Measurements from ENCODE around the gene ZRSR2. TPM values are rescaled to one million over a fixed set of nuclear protein-coding genes. Genes with fewer than 3 reads are reported as not detected.

The ZRSR2 gene
- total and polyA plus RNA-seq, 2 of the 13 experiments (the other 11 are each of a cell fraction or from before 2014, with no cell fraction given), result 3.6 to 4.9 TPM

DNA sequence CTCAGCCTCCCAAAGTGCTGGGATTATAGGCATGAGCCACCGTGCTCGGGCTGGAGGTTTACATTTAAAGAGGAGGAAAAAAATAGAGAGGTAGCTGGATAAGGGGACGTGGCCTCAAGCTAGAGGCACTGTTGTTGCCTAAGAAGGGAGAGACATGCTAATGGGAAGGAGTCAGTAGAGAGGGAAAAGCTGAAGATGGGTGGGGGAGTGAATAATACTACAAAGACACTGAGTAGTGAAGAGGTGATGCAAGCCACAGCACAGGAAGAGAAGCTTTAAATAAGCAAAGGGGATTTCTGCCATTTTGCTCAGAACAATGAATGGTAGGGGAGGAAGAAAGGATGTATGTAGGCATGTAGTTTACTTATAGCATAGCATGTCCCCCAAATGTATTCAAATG is 75.9 kb downstream of the ZRSR2 start:
- POLR2A ChIA-PET, result no interaction called here
- Histone ChIP-seq H2AFZ (ENCODE audit: low read length) (no peak overlapping the region), H3K4me1 (ENCODE audit: insufficient read depth, low read length) (no peaks in the 10 kb centered on the region), H4K20me1 (ENCODE audit: insufficient read depth, low read length) (no peaks in the 10 kb centered on the region), H3K79me2 (ENCODE audit: insufficient read depth, low read length) (no peaks in the 10 kb centered on the region), H3K4me3 (replicated peaks in 1 of 3; ENCODE audit: insufficient read depth in 1 of 3, low read depth in 2 of 3, low read length in 3 of 3) (no peak overlapping the region), H3K9me3 (ENCODE audit: low read length) (no peaks in the 10 kb centered on the region), H3K4me2 (ENCODE audit: low read depth, low read length) (no peak overlapping the region), H3K9ac (ENCODE audit: insufficient read depth, low read depth, low read length) (no peak overlapping the region), H3K27ac (ENCODE audit: extremely low read length, insufficient read depth, low read length) (no peak overlapping the region), H3K27me3 (ENCODE audit: control insufficient read depth in 1 of 2, insufficient read depth in 2 of 2, low read length in 2 of 2) (no peaks in the 10 kb centered on the region), H3K36me3 (replicated peaks in 1 of 2; ENCODE audit: control insufficient read depth in 1 of 2, insufficient read depth in 2 of 2, low read length in 2 of 2) (no peaks in the 10 kb centered on the region)
- CTCF ChIA-PET (ENCODE audit: low intra/inter-chr PET ratio, low total read pairs), result no interaction called here
- ATAC-seq (no peak), DNase-seq (ENCODE audit: low spot score) (no peak), FAIRE-seq (no peak)
- no TSS peak for BruUV-seq (replicated peaks)
- intact Hi-C loops (cut with micrococcal nuclease; ENCODE audit: unreplicated experiment) (no loop called here), in situ Hi-C loops (cut with HindIII; ENCODE audit: extremely low pct_ligation_motif_present, low pct_unique_long_range_greater_than_20kb) (no loop called here)
- WGBS (ENCODE audit: low lambda C conversion rate), result 0% methylated on average over 3 of the region's 3 CpGs
- TF ChIP-seq ZFY (CRISPR knock-in tag; IDR thresholded peaks at IDR 0.05) (no peak), MED1 (CRISPR knock-in tag; IDR thresholded peaks at IDR 0.05) (no peak), ZNF546 (CRISPR knock-in tag; conservative IDR thresholded peaks at IDR 0.05) (no peak), ZFP1 (CRISPR knock-in tag; IDR thresholded peaks at IDR 0.05) (no peak)
- TF ChIP-seq, protein P1, sequence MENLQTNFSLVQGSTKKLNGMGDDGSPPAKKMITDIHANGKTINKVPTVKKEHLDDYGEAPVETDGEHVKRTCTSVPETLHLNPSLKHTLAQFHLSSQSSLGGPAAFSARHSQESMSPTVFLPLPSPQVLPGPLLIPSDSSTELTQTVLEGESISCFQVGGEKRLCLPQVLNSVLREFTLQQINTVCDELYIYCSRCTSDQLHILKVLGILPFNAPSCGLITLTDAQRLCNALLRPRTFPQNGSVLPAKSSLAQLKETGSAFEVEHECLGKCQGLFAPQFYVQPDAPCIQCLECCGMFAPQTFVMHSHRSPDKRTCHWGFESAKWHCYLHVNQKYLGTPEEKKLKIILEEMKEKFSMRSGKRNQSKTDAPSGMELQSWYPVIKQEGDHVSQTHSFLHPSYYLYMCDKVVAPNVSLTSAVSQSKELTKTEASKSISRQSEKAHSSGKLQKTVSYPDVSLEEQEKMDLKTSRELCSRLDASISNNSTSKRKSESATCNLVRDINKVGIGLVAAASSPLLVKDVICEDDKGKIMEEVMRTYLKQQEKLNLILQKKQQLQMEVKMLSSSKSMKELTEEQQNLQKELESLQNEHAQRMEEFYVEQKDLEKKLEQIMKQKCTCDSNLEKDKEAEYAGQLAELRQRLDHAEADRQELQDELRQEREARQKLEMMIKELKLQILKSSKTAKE (CRISPR knock-in tag; IDR thresholded peaks at IDR 0.05; ENCODE audit: borderline replicate concordance), result no peak

- WGBS (ENCODE audit: low lambda C conversion rate), result 59% methylated on average over 4 of the region's 4 CpGs
- no TSS peak for BruUV-seq (replicated peaks)
Measured at GRCh38 chrX:15869695-15870094, 79.4 kb downstream of the ZRSR2 start.

More at GRCh38 chrX:15869695-15870094, 79.4 kb downstream of the ZRSR2 start:
- no peak for ATAC-seq
- H2AFZ ChIP-seq (ENCODE audit: low read length), result no peak overlapping the region
- ChIA-PET POLR2A (no interaction called here), CTCF (ENCODE audit: low intra/inter-chr PET ratio, low total read pairs) (no interaction called here)
- H3K9me3 ChIP-seq (ENCODE audit: low read length), result no peaks in the 10 kb centered on the region
- DNase-seq (ENCODE audit: low spot score), result no peak
- H3K4me2 ChIP-seq (ENCODE audit: low read depth, low read length), result no peak overlapping the region
- H3K27me3 ChIP-seq (ENCODE audit: control insufficient read depth in 1 of 2, insufficient read depth in 2 of 2, low read length in 2 of 2), result no peaks in the 10 kb centered on the region
- no peaks in the 10 kb centered on the region for H3K4me1 ChIP-seq (ENCODE audit: insufficient read depth, low read length)
- H3K9ac ChIP-seq (ENCODE audit: insufficient read depth, low read depth, low read length), result no peak overlapping the region
- H4K20me1 ChIP-seq (ENCODE audit: insufficient read depth, low read length), result no peaks in the 10 kb centered on the region
- H3K79me2 ChIP-seq (ENCODE audit: insufficient read depth, low read length), result no peaks in the 10 kb centered on the region
- intact Hi-C loops (cut with micrococcal nuclease; ENCODE audit: unreplicated experiment), result no loop called here
- TF ChIP-seq PATZ1 (CRISPR knock-in tag; IDR thresholded peaks at IDR 0.05) (no peak), IKZF1 (IDR thresholded peaks at IDR 0.05) (no peak), HINFP (CRISPR knock-in tag; IDR thresholded peaks at IDR 0.05; ENCODE audit: low read depth) (no peak), HMGXB4 (CRISPR knock-in tag; IDR thresholded peaks at IDR 0.05; ENCODE audit: borderline replicate concordance in 1 of 2, low read depth in 1 of 2) (no peak), RBM22 (optimal IDR thresholded peaks at IDR 0.05; ENCODE audit: low read length) (no peak), PHF21A (CRISPR knock-in tag; IDR thresholded peaks at IDR 0.05) (no peak), ATF7-NPFF (CRISPR knock-in tag; IDR thresholded peaks at IDR 0.05; ENCODE audit: low read depth) (no peak)
- no peak overlapping the region for H3K27ac ChIP-seq (ENCODE audit: extremely low read length, insufficient read depth, low read length)
- no peak overlapping the region for H3K4me3 ChIP-seq (replicated peaks in 1 of 3; ENCODE audit: insufficient read depth in 1 of 3, low read depth in 2 of 3, low read length in 3 of 3)
- H3K36me3 ChIP-seq (replicated peaks in 1 of 2; ENCODE audit: control insufficient read depth in 1 of 2, insufficient read depth in 2 of 2, low read length in 2 of 2), result no peaks in the 10 kb centered on the region
- FAIRE-seq, result no peak
- in situ Hi-C loops (cut with HindIII; ENCODE audit: extremely low pct_ligation_motif_present, low pct_unique_long_range_greater_than_20kb), result no loop called here

Measured in HepG2 (cell line).